SK-N-MC (cell line): ENCODE results near the gene WASL.

Source experiments
- EZH2 ChIP-seq: fragments of 200-600 bp; sonication (generic); IDR thresholded peaks from one replicate; pipeline ENCODE4 v1.6.1; 2017; ENCODE audit warnings: antibody characterized with exemption
- POLR2AphosphoS5 ChIP-seq: IDR thresholded peaks from 2 replicates; pipeline ENCODE4 v1.6.1; 2012; ENCODE audit warnings: mild to moderate bottlenecking, low read depth, low read length, borderline replicate concordance

DNA sequence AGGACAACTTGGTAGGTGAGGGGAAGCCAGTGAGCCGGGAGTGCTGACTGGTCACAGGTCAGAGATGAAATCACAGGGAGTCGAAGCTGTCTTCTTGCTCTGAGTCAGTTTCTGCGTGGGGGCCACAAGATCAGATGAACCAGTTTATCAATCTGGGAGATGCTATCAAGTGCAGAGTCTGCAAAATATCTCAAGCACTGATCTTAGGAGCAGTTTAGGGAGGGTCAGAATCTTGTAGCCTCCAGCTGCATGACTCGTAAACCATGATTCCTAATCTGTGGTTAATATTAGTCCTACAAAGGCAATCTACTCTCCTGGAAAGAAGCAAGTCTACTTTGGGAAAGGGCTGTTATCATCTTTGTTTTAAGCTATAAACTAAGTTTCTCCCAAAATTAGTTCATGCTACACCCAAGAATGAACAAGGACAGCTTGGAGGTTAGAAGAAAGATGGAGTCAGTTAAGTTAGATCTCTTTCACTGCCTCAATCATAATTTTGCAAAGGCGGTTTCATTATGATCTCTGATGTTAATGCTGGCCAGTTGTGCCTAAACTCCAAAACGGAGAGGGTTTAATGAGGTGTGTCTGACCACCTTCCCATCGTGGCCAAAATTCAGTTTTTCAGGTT lies 101.6 kb downstream of the WASL start:
- TF ChIP-seq EZH2 (no peak), POLR2AphosphoS5 (no peak)
